Endodermal cell (in vitro differentiated cells): ENCODE measurements around the gene GAS7. TPM values are rescaled to one million over a fixed set of nuclear protein-coding genes. Genes with fewer than 3 reads are reported as not detected.

ENCODE experiments used
- DNase-seq: peaks from one replicate; pipeline ENCODE4 v3.0.0-alpha.2; 2017
- H3K27ac ChIP-seq: 2 replicates; pipeline ENCODE4 v1.5.1; 2013; ENCODE audit warnings: mild to moderate bottlenecking, low read depth, low read length, moderate library complexity
- H3K27me3 ChIP-seq: 2 replicates; pipeline ENCODE4 v1.6.1; 2013; ENCODE audit warnings: mild to moderate bottlenecking, low read length, moderate library complexity; ENCODE audit not compliant: insufficient read depth, control insufficient read depth, poor library complexity, severe bottlenecking
- H3K36me3 ChIP-seq: 2 replicates; pipeline ENCODE4 v1.7.0; 2013; ENCODE audit warnings: mild to moderate bottlenecking, low read length, moderate library complexity; ENCODE audit not compliant: control insufficient read depth, insufficient read depth
- H3K4me1 ChIP-seq: one replicate; pipeline ENCODE4 v1.7.0; 2013; ENCODE audit warnings: low read length; ENCODE audit not compliant: control insufficient read depth, insufficient read depth
- H3K4me3 ChIP-seq: 2 replicates; pipeline ENCODE4 v1.5.1; 2013; ENCODE audit warnings: mild to moderate bottlenecking, low read length, moderate library complexity
- H3K9ac ChIP-seq: 2 replicates; pipeline ENCODE4 v1.6.1; 2013; ENCODE audit warnings: mild to moderate bottlenecking, low read length, moderate library complexity; ENCODE audit not compliant: poor library complexity, severe bottlenecking; ENCODE audit errors: extremely low read depth
- H3K9me3 ChIP-seq: 2 replicates; pipeline ENCODE4 v1.6.1; 2013; ENCODE audit warnings: mild to moderate bottlenecking, low read length, moderate library complexity; ENCODE audit not compliant: control insufficient read depth
- H3K27ac Mint-ChIP-seq: 2 replicates; pipeline ENCODE4 v1.8.0; 2020; ENCODE audit warnings: mixed read lengths
- H3K27me3 Mint-ChIP-seq: 2 replicates; pipeline ENCODE4 v1.8.0; 2021; ENCODE audit warnings: mild to moderate bottlenecking, mixed read lengths; ENCODE audit not compliant: insufficient read depth
- H3K36me3 Mint-ChIP-seq: 2 replicates; pipeline ENCODE4 v1.8.0; 2020; ENCODE audit warnings: low read depth, mixed read lengths
- H3K4me1 Mint-ChIP-seq: 2 replicates; pipeline ENCODE4 v1.8.0; 2020; ENCODE audit warnings: mixed read lengths
- H3K4me3 Mint-ChIP-seq: 2 replicates; pipeline ENCODE4 v1.8.0; 2020; ENCODE audit warnings: mild to moderate bottlenecking, moderate library complexity, mixed read lengths
- H3K9me3 Mint-ChIP-seq: 2 replicates; pipeline ENCODE4 v1.8.0; 2020; ENCODE audit warnings: mild to moderate bottlenecking, mixed read lengths
- WGBS, 2 experiments: methylation state at CpG; one replicate each; pipeline versions ENCODE4 v1.1.5 to v1.1.7; 2013; ENCODE audit warnings: missing lambda C conversion rate in 2 of 2, mixed read lengths in 1 of 2; ENCODE audit not compliant: insufficient coverage in 1 of 2, insufficient read length in 1 of 2; 5-methylcytosine and 5-hydroxymethylcytosine counted together
- total RNA-seq, 2 donors: library from RNA; stranded (reverse); fragmentation: NEBNext Ultra II Directional in 1 of 2; extraction: Animal tissue kit (Norgen Biotek cat#: 25700) in 1 of 2; gene quantifications; 2 replicates in 1 of 2; 3 replicates in 1 of 2; pipeline ENCODE4 v1.2.1, GENCODE V29; 2021
- TF ChIP-seq, protein P1 (sequence below): fragments of 200-600 bp; sonication (generic); conservative IDR thresholded peaks from 2 replicates; pipeline ENCODE4 v1.5.0; 2021; ENCODE audit warnings: antibody characterized with exemption, mild to moderate bottlenecking

GAS7 gene
- total RNA-seq, 2 donors from 2014 or later = 8.6 to 14.7 TPM

GRCh38 chr17:9917131-9917530, 281.3 kb downstream of the GAS7 start:
- WGBS, 2 experiments = 88 to 92% methylated on average over 7 to 13 of the region's 13 CpGs
- Histone ChIP-seq H3K4me1 (no peaks in the 10 kb centered on the region), H3K27ac (no peak overlapping the region), H3K27me3 (no peaks in the 10 kb centered on the region), H3K9me3 (no peaks in the 10 kb centered on the region), H3K9ac (no peak overlapping the region), H3K4me3 (no peak overlapping the region), H3K36me3 (no peaks in the 10 kb centered on the region)
- TF ChIP-seq, protein P1, sequence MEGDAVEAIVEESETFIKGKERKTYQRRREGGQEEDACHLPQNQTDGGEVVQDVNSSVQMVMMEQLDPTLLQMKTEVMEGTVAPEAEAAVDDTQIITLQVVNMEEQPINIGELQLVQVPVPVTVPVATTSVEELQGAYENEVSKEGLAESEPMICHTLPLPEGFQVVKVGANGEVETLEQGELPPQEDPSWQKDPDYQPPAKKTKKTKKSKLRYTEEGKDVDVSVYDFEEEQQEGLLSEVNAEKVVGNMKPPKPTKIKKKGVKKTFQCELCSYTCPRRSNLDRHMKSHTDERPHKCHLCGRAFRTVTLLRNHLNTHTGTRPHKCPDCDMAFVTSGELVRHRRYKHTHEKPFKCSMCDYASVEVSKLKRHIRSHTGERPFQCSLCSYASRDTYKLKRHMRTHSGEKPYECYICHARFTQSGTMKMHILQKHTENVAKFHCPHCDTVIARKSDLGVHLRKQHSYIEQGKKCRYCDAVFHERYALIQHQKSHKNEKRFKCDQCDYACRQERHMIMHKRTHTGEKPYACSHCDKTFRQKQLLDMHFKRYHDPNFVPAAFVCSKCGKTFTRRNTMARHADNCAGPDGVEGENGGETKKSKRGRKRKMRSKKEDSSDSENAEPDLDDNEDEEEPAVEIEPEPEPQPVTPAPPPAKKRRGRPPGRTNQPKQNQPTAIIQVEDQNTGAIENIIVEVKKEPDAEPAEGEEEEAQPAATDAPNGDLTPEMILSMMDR = no peak
- Mint-ChIP-seq H3K36me3 (peaks cover 3% of the 10 kb centered on the region), H3K9me3 (no peaks in the 10 kb centered on the region), H3K4me3 (no peak overlapping the region), H3K27ac (no peak overlapping the region), H3K27me3 (no peaks in the 10 kb centered on the region), H3K4me1 (no peaks in the 10 kb centered on the region)
- no peak for DNase-seq

GRCh38 chr17:9916108-9916507, 282.3 kb downstream of the GAS7 start:
- no peak overlapping the region for H3K4me3 ChIP-seq
- no peaks in the 10 kb centered on the region for H3K9me3 ChIP-seq
- Mint-ChIP-seq H3K36me3 (no peaks in the 10 kb centered on the region), H3K27ac (no peak overlapping the region), H3K27me3 (no peaks in the 10 kb centered on the region), H3K4me1 (no peaks in the 10 kb centered on the region), H3K9me3 (no peaks in the 10 kb centered on the region), H3K4me3 (no peak overlapping the region)
- no peak overlapping the region for H3K27ac ChIP-seq
- no peaks in the 10 kb centered on the region for H3K4me1 ChIP-seq
- H3K36me3 ChIP-seq = no peaks in the 10 kb centered on the region
- TF ChIP-seq, protein P1 = no peak
- WGBS, 2 experiments = 91 to 100% methylated on average over 5 to 8 of the region's 8 CpGs
- no peak overlapping the region for H3K9ac ChIP-seq
- H3K27me3 ChIP-seq = no peaks in the 10 kb centered on the region
- DNase-seq = no peak

- Mint-ChIP-seq H3K9me3 (no peaks in the 10 kb centered on the region), H3K27ac (no peak overlapping the region), H3K36me3 (no peaks in the 10 kb centered on the region), H3K27me3 (peaks cover 9% of the 10 kb centered on the region), H3K4me3 (no peak overlapping the region), H3K4me1 (no peaks in the 10 kb centered on the region)
- 89 to 100% methylated on average over 4 to 5 of the region's 5 CpGs for WGBS, 2 experiments
- Histone ChIP-seq H3K4me3 (no peak overlapping the region), H3K9ac (no peak overlapping the region), H3K4me1 (no peaks in the 10 kb centered on the region), H3K27me3 (no peaks in the 10 kb centered on the region), H3K27ac (no peak overlapping the region), H3K36me3 (no peaks in the 10 kb centered on the region), H3K9me3 (no peaks in the 10 kb centered on the region)
- TF ChIP-seq, protein P1 = no peak
- DNase-seq = no peak
These were observed 284.9 kb downstream of the GAS7 start for GRCh38 chr17:9913476-9913875.
